Superior temporal gyrus (tissue), 1 donor: ENCODE data around the gene IFNLR1.

Experiments
- DNase-seq: peaks from one replicate; pipeline ENCODE4 v3.0.0-alpha.2; 2016; ENCODE audit errors: extremely low spot score

Gene IFNLR1

DNA sequence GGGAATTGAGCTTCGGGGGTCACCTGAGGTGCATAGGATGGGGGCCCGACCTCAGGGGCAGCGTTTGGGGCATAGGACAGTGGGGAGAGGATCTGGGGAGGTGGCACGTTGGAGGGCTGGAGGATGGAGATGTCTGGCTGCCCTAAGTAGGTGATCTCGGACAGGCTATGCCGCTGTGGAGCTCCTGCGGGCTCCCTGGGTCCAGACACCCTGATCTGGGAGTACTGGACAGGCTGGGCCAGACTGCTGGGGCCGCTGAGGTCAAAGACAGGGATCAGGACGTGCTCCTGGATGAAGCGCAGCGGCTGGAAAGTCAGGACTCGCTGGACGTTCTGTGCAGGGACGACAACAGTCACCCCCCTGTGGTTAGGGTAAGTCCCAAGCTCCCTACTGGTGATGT, 65.7 kb downstream of the IFNLR1 start:
- no peak for DNase-seq

DNA sequence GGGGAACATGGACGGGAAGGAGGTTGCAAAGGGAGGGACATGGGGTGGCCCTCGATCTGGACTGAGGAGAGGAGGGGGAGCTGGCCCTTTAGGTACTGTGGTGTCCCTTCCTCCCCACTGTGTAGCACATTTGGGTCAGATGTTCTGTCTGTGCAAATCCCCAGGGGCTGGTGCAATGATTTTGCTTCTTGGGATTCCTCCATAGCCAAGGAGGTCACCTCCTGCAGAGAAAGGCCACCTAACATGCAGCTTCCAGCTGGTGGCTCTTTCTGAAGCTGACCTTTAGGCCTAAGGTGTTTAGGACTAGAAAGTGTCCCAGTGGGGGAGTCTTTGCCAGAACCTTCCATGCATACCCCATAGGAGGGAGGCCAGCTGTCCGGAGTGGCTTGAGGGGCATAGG, 66.1 kb downstream of the IFNLR1 start:
- DNase-seq = no peak

DNA sequence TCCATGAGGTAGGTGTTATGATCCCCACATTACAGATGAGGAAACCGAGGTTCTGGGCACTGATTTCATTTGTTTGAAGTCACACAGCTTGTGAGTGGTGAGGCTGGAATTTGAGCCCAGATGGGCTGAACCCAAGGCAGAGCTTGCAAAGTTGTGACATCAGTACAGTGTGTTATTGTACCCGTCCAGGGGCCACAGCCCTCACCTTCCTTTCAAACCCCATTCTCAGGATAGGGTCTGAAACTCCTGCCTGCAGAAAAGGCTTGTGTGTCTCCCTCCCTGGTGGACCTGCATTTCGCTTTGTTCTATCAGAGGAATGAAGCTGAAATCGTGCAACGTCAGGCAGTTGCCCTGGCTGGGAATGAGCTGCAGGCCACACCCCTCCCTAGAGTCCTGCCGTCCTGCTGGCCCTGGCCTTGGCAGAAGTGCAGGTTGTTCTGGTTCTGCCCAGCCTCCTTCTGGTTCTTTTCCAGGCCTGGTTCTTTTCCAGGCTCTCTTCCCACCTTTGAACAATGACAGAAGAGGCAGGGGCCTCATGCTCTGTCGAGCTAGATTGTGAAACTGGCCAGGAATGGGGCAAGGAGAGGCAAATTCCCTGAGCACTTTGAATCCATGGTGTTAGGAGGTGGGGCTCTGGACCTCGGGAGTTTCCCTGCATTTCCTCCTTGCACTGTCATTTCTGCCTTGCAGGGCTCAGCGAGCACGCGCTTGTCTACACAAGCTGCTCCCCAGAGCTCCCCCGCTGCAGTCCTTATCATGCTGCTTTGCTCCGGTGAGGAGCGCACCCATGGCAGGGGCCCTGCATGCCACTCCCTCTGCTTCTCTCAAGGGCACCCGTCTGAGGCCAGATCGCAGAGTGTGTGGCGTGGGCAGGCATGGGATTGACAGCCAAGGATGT, 67.0 kb downstream of the IFNLR1 start:
- no peak for DNase-seq

DNA sequence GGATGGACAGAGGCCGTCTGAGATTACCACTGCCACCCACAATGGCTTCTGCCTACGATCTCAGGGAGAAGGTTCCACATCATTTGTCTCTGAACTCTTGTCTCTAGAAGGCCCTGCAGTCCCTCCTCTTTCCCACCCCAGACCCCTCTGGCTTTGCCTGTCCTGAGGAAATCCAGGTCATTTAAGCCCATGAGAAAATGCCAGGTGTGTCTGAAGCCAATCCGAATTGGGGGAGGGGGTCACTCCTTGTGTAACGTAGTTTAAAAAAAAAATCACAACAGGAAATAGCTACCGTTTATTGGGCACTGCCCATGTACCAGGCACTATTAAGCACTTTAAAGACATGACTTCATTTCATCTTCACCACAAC, 67.6 kb downstream of the IFNLR1 start:
- no peak for DNase-seq

DNA sequence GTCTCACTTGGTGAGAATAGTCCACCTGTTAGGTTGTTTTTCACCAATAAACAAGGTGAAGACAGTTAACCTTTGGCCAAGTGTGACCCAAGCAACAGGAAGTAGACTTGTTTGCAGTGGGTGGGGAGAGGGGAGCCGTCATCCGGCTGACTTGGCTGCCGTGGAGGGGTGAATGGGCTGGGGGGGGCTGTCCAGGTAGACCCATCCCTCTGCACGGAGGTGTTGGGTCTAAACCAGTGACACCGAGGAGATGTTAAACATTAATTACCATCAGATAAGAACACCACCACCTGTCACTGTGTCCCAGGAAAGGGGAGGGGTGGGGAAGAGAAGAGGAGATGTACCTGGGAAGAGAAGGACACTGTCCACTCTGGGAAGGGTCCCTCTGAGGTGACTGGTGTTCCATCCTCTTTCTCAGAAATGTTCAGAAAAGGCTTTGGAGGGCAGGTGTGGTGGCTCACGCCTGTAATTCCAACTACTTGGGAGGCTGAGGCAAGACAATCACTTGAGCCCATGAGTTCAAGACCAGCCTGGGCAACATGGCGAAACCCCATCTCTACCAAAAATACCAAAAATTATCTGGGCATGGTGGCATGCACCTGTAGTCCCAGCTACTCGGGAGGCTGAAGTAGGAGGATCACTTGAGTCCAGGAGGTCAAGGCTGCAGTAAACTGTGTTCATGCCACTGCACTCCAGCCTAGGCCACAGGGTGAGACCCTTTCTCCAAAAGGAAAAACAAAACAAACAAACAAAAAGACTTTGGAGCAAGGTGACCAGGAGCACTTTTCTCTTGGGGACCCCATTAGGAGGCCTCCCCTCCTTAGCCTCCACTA, 68.5 kb downstream of the IFNLR1 start:
- no peak for DNase-seq

DNA sequence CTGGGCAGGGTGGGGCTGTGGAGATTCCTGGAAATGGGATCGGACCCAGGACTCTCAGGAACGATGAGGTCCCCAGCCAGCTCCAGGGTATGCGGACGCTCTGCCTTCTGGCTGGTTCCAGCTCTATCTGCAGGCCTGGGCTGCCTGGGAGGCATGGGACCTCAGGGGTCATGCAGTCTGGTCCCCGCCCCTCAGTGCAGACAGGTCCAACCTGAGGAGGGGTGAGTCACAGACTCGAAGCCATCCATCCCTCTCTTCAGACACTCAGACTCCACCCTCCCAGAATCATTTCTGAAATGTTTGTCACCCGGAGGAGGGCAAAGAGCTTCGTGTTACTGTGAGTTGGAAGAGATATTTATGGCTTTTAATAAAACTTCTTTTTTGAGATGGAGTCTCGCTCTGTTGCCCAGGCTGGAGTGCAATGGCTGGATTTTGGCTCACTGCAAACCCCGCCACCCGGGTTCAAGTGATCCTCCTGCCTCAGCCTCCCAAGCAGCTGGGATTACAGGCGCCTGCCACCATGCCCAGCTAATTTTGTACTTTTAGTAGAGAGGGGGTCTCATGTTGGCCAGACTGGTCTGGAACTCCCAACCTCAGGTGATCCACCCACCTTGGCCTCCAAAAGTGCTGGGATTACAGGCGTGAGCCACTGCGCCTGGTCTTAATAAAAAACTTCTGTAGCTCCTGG, 69.2 kb downstream of the IFNLR1 start:
- DNase-seq = no peak

DNA sequence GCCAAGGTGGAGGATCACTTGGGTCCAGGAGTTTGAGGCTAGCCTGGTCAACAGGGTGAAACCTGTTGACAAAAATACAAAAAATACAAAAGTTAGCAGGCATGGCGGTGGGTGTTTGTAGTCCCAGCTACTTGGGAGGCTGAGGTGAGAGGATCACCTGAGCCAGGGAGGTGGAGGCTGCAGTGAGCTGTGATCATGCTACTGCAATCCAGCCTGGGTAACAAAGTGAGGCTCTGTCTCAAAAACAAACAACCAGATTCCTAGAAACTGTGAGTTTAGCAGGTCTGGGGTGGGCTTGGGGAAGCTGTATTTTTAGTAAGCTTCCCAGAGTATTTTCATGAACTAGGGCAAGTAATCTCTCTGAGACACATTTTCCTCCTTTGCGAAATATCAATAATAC, 70.0 kb downstream of the IFNLR1 start:
- DNase-seq = no peak

DNA sequence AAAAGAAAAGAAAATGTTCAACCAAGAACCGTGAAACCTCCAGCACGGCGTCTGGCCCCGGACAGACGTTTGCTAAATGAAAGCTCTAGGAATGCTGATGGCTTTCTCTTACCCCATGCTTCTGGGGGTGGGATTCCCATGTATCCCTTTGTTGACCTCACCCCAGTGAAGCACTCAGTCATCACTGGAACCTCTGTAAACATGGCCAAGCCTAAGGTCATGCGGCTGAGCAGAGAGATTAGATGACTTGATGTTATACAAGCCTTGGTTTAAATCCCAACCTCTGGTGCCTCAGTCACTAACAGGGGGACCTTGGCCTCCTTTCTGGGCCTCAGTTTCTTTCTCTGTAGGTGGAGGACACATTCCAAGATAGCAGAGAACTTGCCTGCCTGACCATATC, 72.3 kb downstream of the IFNLR1 start:
- DNase-seq = no peak

DNA sequence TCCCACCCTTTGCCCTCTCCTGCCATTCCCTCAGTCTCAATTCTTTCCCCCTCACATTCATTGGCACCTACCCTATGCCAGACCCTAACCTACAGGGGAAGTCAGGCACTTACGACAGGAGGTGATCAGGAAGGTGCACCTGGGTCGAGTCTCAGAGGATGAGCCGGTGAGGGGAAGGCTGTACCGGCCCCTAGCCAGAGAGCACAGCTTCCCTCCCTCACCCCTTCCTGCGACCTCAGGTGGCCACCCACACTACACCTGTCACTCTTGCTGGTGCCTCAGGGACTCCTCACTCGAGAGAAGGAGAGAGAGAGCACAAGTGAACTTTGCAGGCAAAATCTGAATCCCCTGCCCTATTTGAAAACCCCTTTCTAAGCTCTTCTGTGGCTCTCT, 73.5 kb downstream of the IFNLR1 start:
- DNase-seq = no peak

DNA sequence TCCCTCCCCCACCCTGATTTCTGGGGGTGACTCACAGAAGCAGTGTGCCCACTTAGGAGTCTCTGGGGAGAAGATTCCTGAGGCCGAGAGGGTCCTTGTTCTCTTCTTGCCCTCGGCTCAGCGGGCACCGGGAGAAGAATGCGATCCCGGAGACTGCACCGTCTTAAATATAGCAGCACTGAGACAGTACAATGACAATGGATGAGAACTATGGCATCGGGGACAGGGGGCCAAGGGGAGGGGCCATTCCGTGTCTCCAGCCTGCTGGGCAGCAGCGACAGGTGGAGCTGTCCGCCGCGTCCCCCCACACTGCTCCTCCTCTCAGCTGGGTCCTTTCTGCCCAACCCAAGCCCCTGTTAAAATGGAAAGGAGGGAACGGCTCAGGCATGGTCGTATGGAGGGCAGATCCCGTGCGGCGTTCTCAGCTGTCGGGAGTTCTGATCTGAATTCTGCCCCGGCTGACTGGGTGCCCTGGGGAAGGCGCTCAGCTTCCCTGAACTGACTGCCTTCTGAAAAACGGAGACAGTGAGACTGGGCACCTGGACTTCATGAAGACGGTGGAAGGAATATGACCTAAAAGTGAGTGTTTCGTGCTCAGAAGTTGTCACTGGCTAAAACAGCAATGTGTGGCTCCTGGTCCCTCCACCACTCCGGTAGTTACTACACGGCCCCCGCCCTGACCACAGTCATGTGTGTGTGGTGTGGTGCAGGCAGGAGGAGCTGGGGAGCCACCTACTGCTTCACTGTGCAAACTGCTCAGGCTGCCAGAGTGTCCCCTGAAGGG, 74.9 kb downstream of the IFNLR1 start, which contains the start of gene MYOM3:
TSS of gene MYOM3 (minus strand) at position 140 of the 784 bp plus-strand sequence. CDS start 3,499 bp downstream, outside the sequence.
- peak; percentile 39 for DNase-seq

DNA sequence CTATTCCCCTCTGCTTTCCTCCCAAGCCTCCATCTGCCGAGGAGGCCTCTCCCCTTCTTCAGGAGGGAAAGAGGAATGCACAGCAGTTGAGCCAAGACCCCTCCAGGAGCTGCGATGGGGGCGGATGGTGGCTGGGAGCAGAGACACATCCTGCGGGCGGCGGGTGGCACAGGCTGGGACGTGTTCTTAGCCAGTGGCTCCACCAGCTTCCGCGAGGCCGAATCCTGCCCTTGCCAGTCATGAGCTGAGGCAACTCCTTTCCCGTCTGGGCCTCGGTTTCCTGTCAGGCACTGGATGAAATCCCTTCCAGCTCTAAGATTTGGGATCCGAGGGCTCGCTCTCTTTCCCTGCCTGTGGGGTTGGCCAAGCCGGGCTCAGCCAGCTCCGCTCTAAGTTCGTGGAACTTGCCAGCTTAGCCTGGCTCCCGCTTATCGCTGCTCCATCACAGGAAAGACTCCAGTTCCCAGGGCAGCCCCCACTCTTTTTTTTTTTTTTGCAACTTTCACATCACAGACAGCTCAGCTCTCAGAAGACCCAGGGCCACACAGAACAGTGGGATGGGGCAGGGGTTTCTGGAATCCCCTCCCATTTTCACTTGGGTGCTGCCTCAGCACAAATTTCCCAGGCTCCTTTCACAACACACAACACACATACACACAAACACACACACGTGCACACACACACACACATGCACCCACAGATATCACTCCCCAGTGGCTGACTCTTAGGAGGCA, 75.7 kb downstream of the IFNLR1 start:
- no peak for DNase-seq

DNA sequence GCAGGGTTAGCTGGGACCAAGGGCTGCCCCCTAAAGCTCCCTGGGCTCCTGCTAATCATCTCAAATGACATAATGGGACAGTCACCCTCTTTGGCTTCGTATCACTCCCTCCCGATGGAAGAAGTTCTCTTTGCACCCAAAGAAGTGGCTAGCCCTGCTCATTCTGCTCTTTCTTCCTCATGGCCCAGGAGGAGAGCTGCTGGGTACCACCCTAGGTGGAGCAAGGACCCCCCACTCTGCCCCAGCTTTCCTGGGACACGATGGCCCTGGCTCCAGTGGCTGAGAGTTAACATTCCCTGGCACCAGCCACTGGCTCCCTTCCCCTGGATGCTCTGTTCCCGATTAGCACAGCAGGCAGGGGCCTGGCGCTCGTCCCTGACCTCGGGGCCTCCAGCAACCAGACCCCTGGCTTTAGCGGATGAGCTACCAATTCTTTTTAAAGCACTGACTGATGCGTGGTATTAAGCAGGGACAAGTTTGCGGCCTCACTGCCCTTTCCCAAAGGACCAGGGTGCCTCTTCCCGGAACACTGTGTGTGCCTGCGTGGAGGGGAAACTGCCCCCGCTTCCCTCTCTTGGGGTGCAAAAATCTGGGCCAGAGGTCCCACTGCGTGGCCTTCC, 76.3 kb downstream of the IFNLR1 start:
- DNase-seq = no peak

DNA sequence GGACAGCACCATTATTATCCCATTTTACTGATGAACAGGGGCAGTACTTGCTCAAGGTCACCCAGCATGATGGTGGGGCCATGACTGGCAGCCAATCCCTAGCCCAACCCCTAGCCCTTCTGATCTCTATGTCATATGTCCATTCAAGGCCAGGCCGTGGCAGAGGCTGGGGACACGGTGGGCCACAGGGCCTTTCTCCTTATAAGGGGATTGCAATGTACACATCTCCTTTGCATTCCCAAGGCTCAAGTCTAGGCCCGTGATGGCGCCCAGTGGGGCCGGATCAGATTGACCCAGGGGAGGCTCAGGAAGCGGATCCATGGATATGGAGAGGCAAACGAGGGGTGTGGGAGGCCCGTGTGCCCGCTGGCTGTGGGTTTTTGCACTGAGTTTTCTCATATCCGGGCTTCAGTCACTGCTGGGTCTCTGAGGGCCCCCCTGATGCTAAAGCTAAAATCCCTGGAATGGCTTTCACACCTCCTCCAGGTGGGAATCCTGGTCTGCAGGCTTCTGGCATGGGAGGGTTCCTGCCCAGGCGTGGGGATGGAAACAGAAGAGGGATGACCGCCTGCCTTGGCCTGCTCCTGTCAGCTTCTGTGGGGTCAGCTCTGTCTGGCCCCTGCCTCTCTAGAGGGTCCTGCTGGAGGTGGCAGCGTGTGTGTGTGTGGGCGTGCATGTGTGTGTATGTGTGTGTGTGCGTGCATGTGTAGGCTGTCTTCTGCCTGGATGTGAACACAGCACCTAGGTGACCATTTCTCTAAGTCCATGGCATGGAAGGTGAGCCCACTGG, 77.2 kb downstream of the IFNLR1 start:
- DNase-seq = no peak

DNA sequence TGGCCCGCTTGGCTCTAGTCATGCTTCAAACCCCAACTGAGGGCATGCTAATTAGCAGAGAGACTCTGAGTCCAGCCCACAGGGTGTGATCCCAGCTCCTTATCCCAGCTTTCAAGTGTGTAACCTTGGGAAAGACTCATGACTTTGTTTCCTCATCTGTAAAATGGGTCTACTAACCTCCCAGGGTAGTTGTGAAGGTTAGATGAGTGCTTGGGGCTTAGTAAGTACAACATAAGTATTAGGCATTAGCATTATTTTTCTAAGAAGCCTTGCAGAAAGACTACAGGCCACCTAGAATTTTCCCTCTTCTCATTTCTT, 78.0 kb downstream of the IFNLR1 start:
- DNase-seq = no peak

DNA sequence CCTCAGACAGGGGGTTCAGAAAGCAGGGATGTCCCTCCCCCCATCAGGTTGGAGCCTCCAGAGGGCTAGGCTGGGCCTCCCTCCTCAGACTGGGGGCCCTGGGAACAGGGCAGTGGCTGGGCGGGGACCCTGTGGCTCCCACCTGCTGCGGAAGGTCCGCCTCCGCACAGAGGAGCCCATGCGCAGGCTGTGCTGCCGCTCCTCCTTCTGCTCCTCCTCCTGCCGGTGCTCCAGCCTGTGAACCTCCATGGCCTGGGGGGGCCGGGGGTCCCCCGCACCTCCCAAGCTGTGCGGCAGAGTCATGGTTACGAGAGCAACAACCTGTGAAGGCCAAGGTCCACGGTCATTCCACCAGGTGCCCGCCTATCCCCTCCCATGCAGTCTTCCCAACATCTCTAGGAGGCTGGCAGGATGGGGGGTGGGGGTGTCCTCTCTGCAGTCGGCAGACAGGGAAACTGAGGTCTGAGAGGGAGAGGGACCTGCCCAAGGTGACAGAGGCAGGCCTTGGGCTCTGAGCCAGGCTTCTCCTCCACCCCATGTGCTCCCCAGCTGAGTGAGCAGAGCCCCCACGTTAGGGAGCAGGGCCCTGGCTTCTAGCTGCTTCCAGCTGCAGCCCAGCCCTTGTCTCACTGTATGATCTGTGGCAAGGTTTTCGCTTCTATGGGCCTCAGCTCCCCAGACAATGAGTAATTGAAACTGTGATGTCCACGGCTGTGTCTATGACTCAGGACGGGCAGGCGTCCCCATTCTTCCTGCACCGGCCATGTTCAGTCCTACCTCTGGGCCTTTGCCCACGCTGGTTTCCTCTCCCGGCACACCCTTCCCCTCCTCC, 78.5 kb downstream of the IFNLR1 start:
- no peak for DNase-seq

DNA sequence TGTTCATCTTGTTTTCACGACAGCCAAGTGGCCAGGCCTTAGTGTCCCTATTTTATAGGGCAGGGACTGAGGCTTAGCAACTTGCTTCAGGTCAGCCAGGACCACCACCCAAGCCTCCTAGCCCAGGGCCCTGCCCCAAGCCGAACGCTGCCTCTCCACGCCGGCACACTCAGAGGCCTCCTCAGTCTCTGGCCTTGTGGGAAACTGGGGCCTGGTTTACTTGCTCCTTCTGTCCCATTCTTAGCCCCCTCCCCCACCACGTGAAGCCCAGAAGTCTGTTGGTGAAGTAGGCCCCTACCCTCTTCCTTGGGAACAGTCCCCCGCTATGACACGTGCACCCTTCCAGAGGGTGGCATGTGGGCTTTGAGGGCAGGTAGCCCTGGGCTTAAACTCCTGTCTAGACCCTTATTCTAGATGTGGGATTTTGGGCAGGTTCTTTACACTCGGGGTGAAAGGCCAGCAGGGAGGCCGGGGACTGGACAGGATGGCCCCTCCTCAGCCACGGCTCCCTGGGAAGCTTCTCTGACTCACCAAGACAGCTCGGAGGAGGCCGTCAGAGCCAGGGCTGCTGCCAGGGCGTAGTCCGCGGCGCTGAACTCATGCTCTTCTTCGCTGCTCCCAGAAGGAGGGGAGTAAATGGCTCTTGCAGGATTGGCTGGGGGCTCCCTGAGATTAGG, 79.5 kb downstream of the IFNLR1 start:
- no peak for DNase-seq

DNA sequence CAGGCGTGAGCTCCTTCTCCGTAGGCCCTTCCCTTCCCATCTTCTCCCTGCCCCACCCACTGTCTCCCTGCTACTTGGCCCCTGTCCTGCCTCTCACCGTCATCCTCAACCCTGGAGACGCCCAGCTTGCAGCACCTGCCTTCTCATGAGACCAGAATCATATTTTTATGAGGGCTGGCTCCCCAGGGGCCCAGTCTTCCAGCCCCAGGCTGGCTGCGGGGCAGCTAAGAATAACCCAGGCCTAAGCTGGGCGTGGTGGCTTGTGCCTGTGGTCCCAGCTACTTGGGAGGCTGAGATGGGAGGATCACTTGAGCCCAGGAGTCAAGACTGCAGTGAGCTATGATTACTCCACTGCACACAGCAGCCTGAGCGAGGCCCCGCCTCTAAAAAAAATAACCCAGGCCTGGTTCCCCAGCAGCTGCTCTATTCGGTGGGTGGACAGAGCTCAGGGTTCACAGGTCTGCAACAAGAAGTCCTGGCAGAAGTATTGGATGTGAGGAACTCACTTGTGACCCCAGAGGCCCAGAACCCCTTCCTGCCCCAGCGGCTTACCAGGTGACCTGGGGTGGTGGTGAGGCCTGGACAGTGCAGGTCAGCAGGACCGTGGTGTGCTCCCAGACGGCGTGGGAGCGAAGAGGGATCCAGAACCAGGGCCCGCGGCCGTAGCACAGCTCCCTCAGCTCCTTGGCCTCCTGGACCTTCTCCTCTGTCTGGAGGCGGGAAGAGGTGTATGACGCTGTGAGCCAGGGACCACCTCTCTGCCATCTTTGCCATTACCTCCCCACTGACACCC, 81.5 kb downstream of the IFNLR1 start:
- DNase-seq = no peak
